SK-N-SH (cell line): Measurements from ENCODE around the gene EEF1A2. TPM values are rescaled to one million over a fixed set of nuclear protein-coding genes. Genes with fewer than 3 reads are reported as not detected.

Experiments
- CTCF ChIA-PET: fragments of 300-600, 350-600 bp; formaldehyde crosslinking; extraction: SDS; loops from one replicate; lab custom pipeline; 2021; lab: Yijun Ruan, JAX
- POLR2A ChIA-PET: fragments of 350-600 bp; sonication (Branson Sonifier 250); formaldehyde crosslinking; extraction: SDS; loops from one replicate; lab custom pipeline; 2020; ENCODE audit warnings: antibody characterized with exemption, inconsistent platforms; lab: Yijun Ruan, JAX
- DNase-seq: peaks from one replicate; pipeline ENCODE4 v3.0.0; 2012
- H2AFZ ChIP-seq: fragments of 200-600 bp; sonication (generic); 2 replicates; pipeline ENCODE4 v1.8.1; 2016; ENCODE audit warnings: antibody characterized with exemption, mild to moderate bottlenecking, low read depth
- H3F3A ChIP-seq: fragments of 200-600 bp; sonication (generic); replicated peaks from 2 replicates; pipeline ENCODE3; 2016; ENCODE audit warnings: antibody characterized with exemption, mild to moderate bottlenecking; ENCODE audit not compliant: insufficient read depth
- H3K27ac ChIP-seq, 2 experiments: fragments of 200-500 bp in 1 of 2; fragments of 200-600 bp in 1 of 2; sonication (Bioruptor generic) in 1 of 2; sonication (generic), shearing (Covaris generic) in 1 of 2; 2 replicates each; pipeline versions ENCODE4 v1.5.1 to v1.6.1; 2014 to 2016; ENCODE audit warnings: low read depth in 2 of 2, inconsistent platforms in 1 of 2, low read length in 1 of 2, mild to moderate bottlenecking in 1 of 2, mixed read lengths in 1 of 2
- H3K27me3 ChIP-seq: fragments of 200-600 bp; sonication (generic), shearing (Covaris generic); 2 replicates; pipeline ENCODE4 v1.6.1; 2016; ENCODE audit warnings: mixed run types; ENCODE audit not compliant: insufficient read depth
- H3K36me3 ChIP-seq, 2 experiments: fragments of 200-500 bp in 1 of 2; fragments of 200-600 bp in 1 of 2; sonication (Bioruptor generic) in 1 of 2; sonication (generic) in 1 of 2; replicated peaks in 1 of 2; 2 replicates each; pipeline versions ENCODE3 to v1.5.1; 2014 to 2016; ENCODE audit warnings: low read length in 1 of 2, mild to moderate bottlenecking in 1 of 2; ENCODE audit not compliant: insufficient read depth in 2 of 2, control insufficient read depth in 1 of 2
- H3K4me1 ChIP-seq, 2 experiments: fragments of 200-500 bp in 1 of 2; fragments of 200-600 bp in 1 of 2; sonication (Bioruptor generic) in 1 of 2; sonication (generic), shearing (Covaris generic) in 1 of 2; 2 replicates each; pipeline versions ENCODE4 v1.5.1 to v1.6.1; 2014 to 2016; ENCODE audit warnings: low read depth in 1 of 2, low read length in 1 of 2, mixed run types in 1 of 2; ENCODE audit not compliant: insufficient read depth in 2 of 2, control insufficient read depth in 1 of 2
- H3K4me2 ChIP-seq: fragments of 200-600 bp; sonication (generic), shearing (Covaris generic); 2 replicates; pipeline ENCODE4 v1.6.1; 2017; ENCODE audit warnings: mixed run types
- H3K4me3 ChIP-seq, 2 experiments: fragments of 200-500 bp in 1 of 2; fragments of 200-600 bp in 1 of 2; sonication (Bioruptor generic) in 1 of 2; sonication (generic), shearing (Covaris generic) in 1 of 2; 2 replicates each; pipeline versions ENCODE4 v1.5.1 to v1.8.1; 2014 to 2016; ENCODE audit warnings: low read depth in 2 of 2, inconsistent platforms in 1 of 2, low read length in 1 of 2, mild to moderate bottlenecking in 1 of 2, mixed read lengths in 1 of 2, moderate library complexity in 1 of 2
- H3K79me2 ChIP-seq: fragments of 200-600 bp; sonication (generic); 2 replicates; pipeline ENCODE4 v1.8.1; 2017; ENCODE audit warnings: mild to moderate bottlenecking; ENCODE audit not compliant: insufficient read depth
- H3K9ac ChIP-seq: fragments of 200-600 bp; sonication (generic); 2 replicates; pipeline ENCODE4 v1.6.1; 2017; ENCODE audit warnings: mixed run types
- H3K9me2 ChIP-seq: fragments of 200-600 bp; sonication (generic); 2 replicates; pipeline ENCODE4 v1.6.1; 2017; ENCODE audit warnings: mixed run types
- H3K9me3 ChIP-seq: fragments of 200-600 bp; sonication (generic); 2 replicates; pipeline ENCODE4 v1.6.1; 2017; ENCODE audit warnings: mixed run types, mild to moderate bottlenecking, moderate library complexity
- H4K20me1 ChIP-seq: fragments of 200-600 bp; sonication (generic); 2 replicates; pipeline ENCODE4 v1.6.1; 2017; ENCODE audit warnings: mild to moderate bottlenecking, mixed run types; ENCODE audit not compliant: insufficient read depth
- CTCF ChIP-seq: fragments of 200-600 bp; sonication (generic); IDR thresholded peaks from 2 replicates; pipeline ENCODE4 v1.6.1; 2017; ENCODE audit warnings: antibody characterized with exemption, mild to moderate bottlenecking, moderate library complexity
- ELF1 ChIP-seq: IDR thresholded peaks from 2 replicates; pipeline ENCODE4 v1.4.0; 2012
- EP300 ChIP-seq, 2 experiments: IDR thresholded peaks; 2 replicates each; pipeline versions ENCODE4 v1.4.0 to v1.6.1; 2012; ENCODE audit warnings: borderline replicate concordance in 1 of 2, low read depth in 1 of 2, low read length in 1 of 2
- EZH2phosphoT487 ChIP-seq: fragments of 200-600 bp; sonication (generic); IDR thresholded peaks from 2 replicates; pipeline ENCODE4 v1.6.1; 2017; ENCODE audit warnings: low read depth, mixed run types, mild to moderate bottlenecking, antibody characterized with exemption, moderate library complexity, borderline replicate concordance
- FOXJ3 ChIP-seq: sonication (generic); formaldehyde crosslinking; IDR thresholded peaks from 2 replicates; pipeline ENCODE4 v1.5.1; 2020; ENCODE audit warnings: mild to moderate bottlenecking, missing genetic modification reagents
- MAX ChIP-seq: IDR thresholded peaks from 2 replicates; pipeline ENCODE4 v1.4.0; 2012; ENCODE audit warnings: low read depth
- MXI1 ChIP-seq: IDR thresholded peaks from 2 replicates; pipeline ENCODE4 v1.6.1; 2012; ENCODE audit warnings: mild to moderate bottlenecking, low read depth, low read length, improper control_type of control experiment
- NRF1 ChIP-seq: IDR thresholded peaks from 2 replicates; pipeline ENCODE4 v1.6.1; 2012; ENCODE audit warnings: low read depth, mild to moderate bottlenecking, low read length
- PBX3 ChIP-seq: IDR thresholded peaks from 2 replicates; pipeline ENCODE4; 2012
- POLR2AphosphoS5 ChIP-seq: IDR thresholded peaks from 2 replicates; pipeline ENCODE4 v1.6.1; 2012; ENCODE audit warnings: low read depth, low read length
- RAD21 ChIP-seq: IDR thresholded peaks from 2 replicates; pipeline ENCODE4 v1.6.1; 2012; ENCODE audit warnings: mild to moderate bottlenecking, low read length
- RCOR1 ChIP-seq: fragments of 150-350 bp; IDR thresholded peaks from 2 replicates; pipeline ENCODE4 v1.6.1; 2017; ENCODE audit warnings: antibody characterized with exemption, low read length
- SIN3A ChIP-seq: IDR thresholded peaks from 2 replicates; pipeline ENCODE4 v1.6.1; 2012; ENCODE audit warnings: low read depth, mild to moderate bottlenecking, low read length, moderate library complexity, borderline replicate concordance
- TAF1 ChIP-seq: IDR thresholded peaks from 2 replicates; pipeline ENCODE4 v1.6.1; 2012; ENCODE audit warnings: low read depth, mild to moderate bottlenecking, low read length, moderate library complexity, borderline replicate concordance
- TEAD4 ChIP-seq: IDR thresholded peaks from 2 replicates; pipeline ENCODE4 v1.4.0; 2012; ENCODE audit warnings: mild to moderate bottlenecking, borderline replicate concordance; ENCODE audit not compliant: insufficient read depth
- USF1 ChIP-seq: IDR thresholded peaks from 2 replicates; pipeline ENCODE4 v1.4.0; 2012; ENCODE audit warnings: low read depth, borderline replicate concordance
- YY1 ChIP-seq: IDR thresholded peaks from 2 replicates; pipeline ENCODE4 v1.4.0; 2012; ENCODE audit warnings: low read depth, mild to moderate bottlenecking
- WGBS: methylation state at CpG from one replicate; pipeline ENCODE4 v1.1.6; 2017; ENCODE audit warnings: low lambda C conversion rate; 5-methylcytosine and 5-hydroxymethylcytosine counted together
- polyA plus RNA-seq, 3 experiments: library from polyadenylated mRNA; depleted of rRNA; stranded (reverse); fragments of >200 nt; gene quantifications; 2 replicates each; pipeline ENCODE4 v1.2.3, GENCODE V29; 2012

EEF1A2 gene
- polyA plus RNA-seq, 1 of the 3 experiments (the other 2 are of a cell fraction): 16.5 TPM

GRCh38 chr20:63520934-63521601 lies 22.2 kb upstream of the EEF1A2 start:
- Histone ChIP-seq H3K9me3 (no peaks in the 10 kb centered on the region), H2AFZ (no peak overlapping the region), H3F3A (peaks cover 26% of the 10 kb centered on the region), H4K20me1 (peaks cover 38% of the 10 kb centered on the region), H3K79me2 (peaks cover 22% of the 10 kb centered on the region), H3K4me1 (peaks cover 4 to 26% of the 10 kb centered on the region in 2 experiments; a peak in 3 of 4 replicates), H3K9me2 (no peaks in the 10 kb centered on the region)
- CTCF ChIA-PET: interaction anchor here (0.6 to 8.7 kb wide), 21 partner anchors 9 to 753 kb away, joined by 3 to 82 read pairs (median 4); partner anchors contain the start of gene PTK6
- 2% methylated on average over 9 of the region's 68 CpGs for WGBS
- DNase-seq: peak; percentile 91
- TF ChIP-seq MAX (0 out of 2 replicates have a peak, but pooled peaks have one; percentile 27), CTCF (0 out of 2 replicates have a peak, but pooled peaks have one; percentile 3), PBX3 (no peak), ELF1 (no peak), MXI1 (peak; percentile 64; the same call in 1 of the 2 replicates), SIN3A (peak; percentile 16; the same call in 1 of the 2 replicates), EP300 (IDR thresholded peaks at IDR 0.05; ENCODE audit: borderline replicate concordance in 1 of 2, low read depth in 1 of 2, low read length in 1 of 2) (no peak), NRF1 (no peak), FOXJ3 (CRISPR knock-in tag) (no peak), RAD21 (peak; percentile 24; the same call in 1 of the 2 replicates)
- TF ChIP-seq, all 33 proteins: peak for 5
- no peaks in the 10 kb centered on the region for H3K27me3 ChIP-seq
- H3K27ac ChIP-seq: peak overlapping the region; percentile 66 to 79
- H3K4me3 ChIP-seq: peak overlapping the region; percentile 84 to 85
- H3K9ac ChIP-seq: peak overlapping the region; percentile 97
- H3K36me3 ChIP-seq: peaks cover 13 to 19% of the 10 kb centered on the region in 2 experiments
- POLR2A ChIA-PET: interaction anchor here (0.6 to 3.0 kb wide), 18 partner anchors 9 to 646 kb away, joined by 3 to 31 read pairs (median 4); partner anchors contain the start of gene GMEB2
- peak overlapping the region; percentile 99 for H3K4me2 ChIP-seq

GRCh38 chr20:63520504-63520933 lies 21.6 kb upstream of the EEF1A2 start, which contains the start of gene PPDPF:
PPDPF (plus strand) TSS chr20:63520765; CDS start chr20:63521309, 544 bp downstream.
- Histone ChIP-seq H3K27ac (peak within 1 kb of the TSS; percentile 66 to 81), H3K79me2 (peaks cover 22% of the 10 kb centered on the region), H3K4me2 (peak within 1 kb of the TSS; percentile 99), H3K9me2 (no peaks in the 10 kb centered on the region), H3K9me3 (no peaks in the 10 kb centered on the region), H3F3A (peaks cover 23% of the 10 kb centered on the region), H3K4me3 (peak within 1 kb of the TSS; percentile 84 to 85), H3K4me1 (peaks cover 4 to 26% of the 10 kb centered on the region in 2 experiments; a peak in 3 of 4 replicates), H2AFZ (peak within 1 kb of the TSS; percentile 92), H4K20me1 (peaks cover 38% of the 10 kb centered on the region), H3K9ac (peak within 1 kb of the TSS; percentile 97), H3K36me3 (peaks cover 13 to 19% of the 10 kb centered on the region in 2 experiments), H3K27me3 (no peaks in the 10 kb centered on the region)
- 0% methylated on average over 1 of the region's 64 CpGs for WGBS
- DNase-seq: peak; percentile 100
- ChIA-PET POLR2A (interaction anchor here (0.7 to 3.0 kb wide), 17 partner anchors 9 to 118 kb away, joined by 3 to 31 read pairs (median 4); partner anchors contain the start of gene GMEB2), CTCF (interaction anchor here (0.9 to 8.7 kb wide), 17 partner anchors 9 to 139 kb away, joined by 3 to 82 read pairs (median 4); partner anchors contain the start of gene PTK6)
- TF ChIP-seq EZH2phosphoT487: no peak
- TF ChIP-seq POLR2AphosphoS5: peak; percentile 91
- no peak for TF ChIP-seq PBX3
- TF ChIP-seq MAX: 0 out of 2 replicates have a peak, but pooled peaks have one; percentile 10
- no peak for TF ChIP-seq RCOR1
- TF ChIP-seq TEAD4: no peak
- TF ChIP-seq TAF1: peak; percentile 78; the same call in 1 of the 2 replicates
- no peak for TF ChIP-seq YY1
- no peak for TF ChIP-seq USF1
- TF ChIP-seq MXI1: no peak
